D721Med (cell line): Measurements from ENCODE around the gene NPHP3.

Experiments
- DNase-seq: peaks from one replicate; pipeline ENCODE4 v3.0.0; 2011; ENCODE audit warnings: low spot score; ENCODE audit not compliant: insufficient read length
- FAIRE-seq: peaks from 2 replicates; lab custom pipeline; 2011; peaks lifted over from hg19 to GRCh38; lab: Jason Lieb, UNC
- CTCF ChIP-seq: IDR thresholded peaks from 2 replicates; pipeline ENCODE4 v1.5.1; 2012; ENCODE audit warnings: mild to moderate bottlenecking, control low read depth; ENCODE audit not compliant: insufficient read depth; ENCODE audit errors: missing control alignments

NPHP3 gene

GRCh38 chr3:132635052-132635451, 87.2 kb downstream of the NPHP3 start:
- FAIRE-seq (no peak), DNase-seq (no peak)

More at GRCh38 chr3:132635052-132635451, 87.2 kb downstream of the NPHP3 start:
- TF ChIP-seq CTCF, result no peak
